ENCODE results near the gene PROX2.

- TF ChIP-seq EZH2 (IDR thresholded peaks at IDR 0.05; ENCODE audit: low read length, unreplicated experiment) = no peak
- TF ChIP-seq, protein P1, sequence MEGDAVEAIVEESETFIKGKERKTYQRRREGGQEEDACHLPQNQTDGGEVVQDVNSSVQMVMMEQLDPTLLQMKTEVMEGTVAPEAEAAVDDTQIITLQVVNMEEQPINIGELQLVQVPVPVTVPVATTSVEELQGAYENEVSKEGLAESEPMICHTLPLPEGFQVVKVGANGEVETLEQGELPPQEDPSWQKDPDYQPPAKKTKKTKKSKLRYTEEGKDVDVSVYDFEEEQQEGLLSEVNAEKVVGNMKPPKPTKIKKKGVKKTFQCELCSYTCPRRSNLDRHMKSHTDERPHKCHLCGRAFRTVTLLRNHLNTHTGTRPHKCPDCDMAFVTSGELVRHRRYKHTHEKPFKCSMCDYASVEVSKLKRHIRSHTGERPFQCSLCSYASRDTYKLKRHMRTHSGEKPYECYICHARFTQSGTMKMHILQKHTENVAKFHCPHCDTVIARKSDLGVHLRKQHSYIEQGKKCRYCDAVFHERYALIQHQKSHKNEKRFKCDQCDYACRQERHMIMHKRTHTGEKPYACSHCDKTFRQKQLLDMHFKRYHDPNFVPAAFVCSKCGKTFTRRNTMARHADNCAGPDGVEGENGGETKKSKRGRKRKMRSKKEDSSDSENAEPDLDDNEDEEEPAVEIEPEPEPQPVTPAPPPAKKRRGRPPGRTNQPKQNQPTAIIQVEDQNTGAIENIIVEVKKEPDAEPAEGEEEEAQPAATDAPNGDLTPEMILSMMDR (conservative IDR thresholded peaks at IDR 0.05; ENCODE audit: low read depth, low read length) = no peak
- no peak for TF ChIP-seq EZH2phosphoT487 (IDR thresholded peaks at IDR 0.05; ENCODE audit: borderline replicate concordance, low read length)
Measured at GRCh38 chr14:74918380-74918779, 42.4 kb upstream of the PROX2 start.
